A549 treated with DMSO at 1 μM for 4 hours (cell line): ENCODE data around the gene HABP2. TPM values are rescaled to one million over a fixed set of nuclear protein-coding genes. Genes with fewer than 3 reads are reported as not detected.

ENCODE experiments used
- total RNA-seq: library from RNA; stranded (reverse); fragments of 200-300 nt; extraction: Qiagen RNA extraction; gene quantifications from 5 replicates; pipeline ENCODE4 v1.2.3, GENCODE V29; 2022; ENCODE audit warnings: low read depth

The HABP2 gene
- total RNA-seq: 0.03 to 0.13 TPM (median 0.08 TPM) in 4 of 5 replicates, not detected in the other

DNA sequence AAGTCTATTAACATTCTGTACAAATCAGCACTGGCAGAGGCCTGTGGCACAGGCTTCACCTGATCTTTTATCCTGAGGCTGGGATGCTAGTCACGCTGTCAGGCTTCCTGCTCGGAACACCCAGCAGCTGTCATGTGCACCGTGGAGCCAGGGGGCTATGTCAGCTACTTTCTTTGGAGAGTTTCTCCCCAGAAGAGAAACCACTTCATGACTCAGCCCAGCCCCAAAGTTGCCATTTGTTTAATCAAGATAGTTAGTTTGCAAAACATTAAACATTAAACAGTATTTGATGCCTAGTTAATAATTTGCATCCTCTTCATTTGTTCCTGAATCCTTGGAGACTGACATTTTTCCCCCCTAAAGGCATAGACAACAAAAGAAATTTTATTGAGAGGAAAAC is at the start of gene HABP2:
Gene HABP2, plus strand, starts transcription at position 353 of the 400 bp plus-strand sequence. CDS start 69 bp downstream, outside the sequence.

Other genes with a start within 250 kb of the HABP2 start
- not detected in 5 replicates for gene NRAP, start 111.0 kb downstream of the HABP2 start, total RNA-seq
- 31.5 to 42.2 TPM (median 38.4 TPM) in 5 replicates for gene CASP7, start 126.9 kb downstream of the HABP2 start, total RNA-seq
- 0.05 to 0.19 TPM (median 0.08 TPM) in 4 of 5 replicates, not detected in the other for gene PLEKHS1, start 198.6 kb downstream of the HABP2 start, total RNA-seq